KMS-11 (cell line): ENCODE measurements around the gene PNMA3.
"Not testable (repeated sequence)": the region's sequence is repeated elsewhere in the genome, so short reads cannot be mapped to it uniquely, and the experiment has no call there.

Experiments used
- H2AFZ ChIP-seq: fragments of 200-600 bp; sonication (generic); 2 replicates; pipeline ENCODE4 v1.6.1; 2016; ENCODE audit warnings: antibody characterized with exemption, mixed run types, low read depth
- H3K27ac ChIP-seq: fragments of 200-600 bp; sonication (generic); 2 replicates; pipeline ENCODE4 v1.6.1; 2016; ENCODE audit warnings: mild to moderate bottlenecking, mixed run types
- H3K27me3 ChIP-seq: fragments of 200-600 bp; sonication (generic); 2 replicates; pipeline ENCODE4 v1.6.1; 2017; ENCODE audit warnings: mild to moderate bottlenecking, low read depth, mixed run types, moderate library complexity; ENCODE audit not compliant: insufficient read depth
- H3K36me3 ChIP-seq: fragments of 200-600 bp; sonication (generic); 2 replicates; pipeline ENCODE4 v1.6.1; 2017; ENCODE audit warnings: mild to moderate bottlenecking, mixed run types; ENCODE audit not compliant: insufficient read depth
- H3K4me1 ChIP-seq: fragments of 200-600 bp; sonication (generic); 2 replicates; pipeline ENCODE4 v1.6.1; 2016; ENCODE audit warnings: mild to moderate bottlenecking, low read depth, mixed run types; ENCODE audit not compliant: poor library complexity, severe bottlenecking
- H3K4me2 ChIP-seq: fragments of 200-600 bp; sonication (generic); 2 replicates; pipeline ENCODE4 v1.7.0; 2016; ENCODE audit warnings: mild to moderate bottlenecking, mixed run types
- H3K4me3 ChIP-seq: fragments of 200-600 bp; sonication (generic); IDR thresholded peaks from 2 replicates; pipeline ENCODE4 v1.6.1; 2017; ENCODE audit warnings: low read depth, low read length, mixed read lengths; ENCODE audit not compliant: insufficient read depth
- H3K79me2 ChIP-seq: fragments of 200-600 bp; sonication (generic); 2 replicates; pipeline ENCODE4 v1.6.1; 2016; ENCODE audit warnings: low read depth, mixed run types; ENCODE audit not compliant: insufficient read depth
- H3K9ac ChIP-seq: fragments of 200-600 bp; sonication (generic); 2 replicates; pipeline ENCODE4 v1.6.1; 2016; ENCODE audit warnings: mild to moderate bottlenecking, mixed run types
- H4K20me1 ChIP-seq: fragments of 200-600 bp; sonication (generic); 2 replicates; pipeline ENCODE4 v1.6.1; 2016; ENCODE audit warnings: mild to moderate bottlenecking, mixed run types; ENCODE audit not compliant: insufficient read depth
- CTCF ChIP-seq: fragments of 200-600 bp; sonication (generic); conservative IDR thresholded peaks from 2 replicates; pipeline ENCODE4 v1.6.1; 2017; ENCODE audit warnings: low read depth, mild to moderate bottlenecking, antibody characterized with exemption, low read length, moderate library complexity, mixed read lengths

The PNMA3 gene

GRCh38 chrX:153071909-153072583 lies 15.8 kb downstream of the PNMA3 start, which contains the start of gene PNMA6A:
Gene PNMA6A (plus strand): TSS chrX:153072454. CDS start chrX:153073063, 609 bp downstream.
- H3K36me3 ChIP-seq, H2AFZ ChIP-seq, H3K79me2 ChIP-seq, H3K27ac ChIP-seq, H4K20me1 ChIP-seq, H3K27me3 ChIP-seq, H3K4me2 ChIP-seq, H3K4me1 ChIP-seq, H3K4me3 ChIP-seq, H3K9ac ChIP-seq: not testable (repeated sequence)

GRCh38 chrX:153073331-153073730 lies 17.1 kb downstream of the PNMA3 start:
- H3K36me3 ChIP-seq, H3K79me2 ChIP-seq, H4K20me1 ChIP-seq, H2AFZ ChIP-seq, H3K4me3 ChIP-seq, H3K27me3 ChIP-seq, H3K27ac ChIP-seq, H3K4me2 ChIP-seq, H3K9ac ChIP-seq, H3K4me1 ChIP-seq: not testable (repeated sequence)

GRCh38 chrX:153074262-153074899 lies 18.1 kb downstream of the PNMA3 start:
- Histone ChIP-seq H3K79me2 (no peaks in the 10 kb centered on the region), H3K36me3 (no peaks in the 10 kb centered on the region), H3K9ac (no peak overlapping the region), H3K27ac (no peak overlapping the region), H3K4me3 (no peak overlapping the region), H3K4me2 (no peak overlapping the region), H2AFZ (no peak overlapping the region), H3K27me3 (no peaks in the 10 kb centered on the region), H4K20me1 (no peaks in the 10 kb centered on the region), H3K4me1 (no peaks in the 10 kb centered on the region)
- TF ChIP-seq CTCF: no peak

GRCh38 chrX:153074935-153075334 lies 18.7 kb downstream of the PNMA3 start:
- Histone ChIP-seq H3K27me3 (no peaks in the 10 kb centered on the region), H3K4me1 (no peaks in the 10 kb centered on the region), H3K36me3 (no peaks in the 10 kb centered on the region), H4K20me1 (no peaks in the 10 kb centered on the region), H3K4me2 (no peak overlapping the region), H2AFZ (no peak overlapping the region), H3K4me3 (no peak overlapping the region), H3K27ac (no peak overlapping the region), H3K79me2 (no peaks in the 10 kb centered on the region), H3K9ac (no peak overlapping the region)
- TF ChIP-seq CTCF: no peak

GRCh38 chrX:153075366-153075765 lies 19.1 kb downstream of the PNMA3 start:
- Histone ChIP-seq H2AFZ (no peak overlapping the region), H3K27ac (no peak overlapping the region), H4K20me1 (no peaks in the 10 kb centered on the region), H3K4me3 (no peak overlapping the region), H3K9ac (no peak overlapping the region), H3K27me3 (no peaks in the 10 kb centered on the region), H3K79me2 (no peaks in the 10 kb centered on the region), H3K36me3 (no peaks in the 10 kb centered on the region), H3K4me1 (no peaks in the 10 kb centered on the region), H3K4me2 (no peak overlapping the region)
- no peak for TF ChIP-seq CTCF

GRCh38 chrX:153077437-153078135 lies 21.3 kb downstream of the PNMA3 start:
- not testable (repeated sequence) for H3K27ac ChIP-seq, H2AFZ ChIP-seq, H3K4me3 ChIP-seq, H3K79me2 ChIP-seq, H3K4me2 ChIP-seq, H3K9ac ChIP-seq, H3K27me3 ChIP-seq, H4K20me1 ChIP-seq, H3K4me1 ChIP-seq, H3K36me3 ChIP-seq

GRCh38 chrX:153083238-153083923 lies 27.1 kb downstream of the PNMA3 start:
- H2AFZ ChIP-seq: not testable (repeated sequence)

More at GRCh38 chrX:153083238-153083923, 27.1 kb downstream of the PNMA3 start:
- H3K27me3 ChIP-seq, H3K79me2 ChIP-seq, H4K20me1 ChIP-seq, H3K4me3 ChIP-seq, H3K9ac ChIP-seq, H3K36me3 ChIP-seq, H3K4me1 ChIP-seq, H3K27ac ChIP-seq, H3K4me2 ChIP-seq: not testable (repeated sequence)
